Measurements from ENCODE around the gene AMOTL1. TPM values are rescaled to one million over a fixed set of nuclear protein-coding genes. Genes with fewer than 3 reads are reported as not detected.
A peak's percentile ranks its signal among the peaks of the same experiment; 100 is the strongest.

Gene AMOTL1
- total and polyA plus RNA-seq, 12 donors: 3.1 to 115 (median 68.3) TPM

DNA sequence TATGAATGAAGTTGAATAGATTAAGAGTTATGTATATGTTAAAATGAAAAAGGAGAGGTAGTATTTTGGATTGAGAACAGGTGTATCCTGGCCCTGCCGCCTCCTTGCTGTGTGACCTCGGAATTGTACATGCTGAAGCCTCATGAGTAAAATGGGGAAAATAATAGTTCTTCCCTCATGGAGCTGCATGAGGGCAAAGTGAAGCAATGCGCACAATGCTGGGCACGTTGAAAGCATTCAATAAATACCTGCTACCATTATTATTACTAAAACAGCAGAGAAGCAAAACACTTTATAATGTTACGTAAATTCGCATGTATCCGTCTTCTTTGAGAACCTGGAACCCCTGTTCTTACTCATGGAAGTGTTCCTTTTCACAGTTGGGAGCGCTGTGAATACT is 5.7 kb downstream of the AMOTL1 start:
- Histone ChIP-seq H3K4me3 (no peak overlapping the region), H3K4me1 (peaks cover 8 to 78% (median 33%) of the 10 kb centered on the region in 9 donors), H3K27me3 (peaks cover 0 to 9% (median 0%) of the 10 kb centered on the region in 7 donors), H3K27ac (peak overlapping the region in 1 of 10 donors; percentile 12), H3K9me3 (no peaks in the 10 kb centered on the region), H3K36me3 (no peaks in the 10 kb centered on the region)
- WGBS, 2 donors: 89 to 98% methylated on average over 8 of the region's 8 CpGs
- ATAC-seq: no peak
- no peak for DNase-seq
- intact Hi-C loops (cut with DNase I): loop anchor here in 1 of 10 donors (1.0 kb wide), 1 partner anchor 141 kb away; no protein-coding TSS in a partner anchor
- TF ChIP-seq, protein P1, sequence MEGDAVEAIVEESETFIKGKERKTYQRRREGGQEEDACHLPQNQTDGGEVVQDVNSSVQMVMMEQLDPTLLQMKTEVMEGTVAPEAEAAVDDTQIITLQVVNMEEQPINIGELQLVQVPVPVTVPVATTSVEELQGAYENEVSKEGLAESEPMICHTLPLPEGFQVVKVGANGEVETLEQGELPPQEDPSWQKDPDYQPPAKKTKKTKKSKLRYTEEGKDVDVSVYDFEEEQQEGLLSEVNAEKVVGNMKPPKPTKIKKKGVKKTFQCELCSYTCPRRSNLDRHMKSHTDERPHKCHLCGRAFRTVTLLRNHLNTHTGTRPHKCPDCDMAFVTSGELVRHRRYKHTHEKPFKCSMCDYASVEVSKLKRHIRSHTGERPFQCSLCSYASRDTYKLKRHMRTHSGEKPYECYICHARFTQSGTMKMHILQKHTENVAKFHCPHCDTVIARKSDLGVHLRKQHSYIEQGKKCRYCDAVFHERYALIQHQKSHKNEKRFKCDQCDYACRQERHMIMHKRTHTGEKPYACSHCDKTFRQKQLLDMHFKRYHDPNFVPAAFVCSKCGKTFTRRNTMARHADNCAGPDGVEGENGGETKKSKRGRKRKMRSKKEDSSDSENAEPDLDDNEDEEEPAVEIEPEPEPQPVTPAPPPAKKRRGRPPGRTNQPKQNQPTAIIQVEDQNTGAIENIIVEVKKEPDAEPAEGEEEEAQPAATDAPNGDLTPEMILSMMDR (IDR thresholded peaks at IDR 0.05): no peak

DNA sequence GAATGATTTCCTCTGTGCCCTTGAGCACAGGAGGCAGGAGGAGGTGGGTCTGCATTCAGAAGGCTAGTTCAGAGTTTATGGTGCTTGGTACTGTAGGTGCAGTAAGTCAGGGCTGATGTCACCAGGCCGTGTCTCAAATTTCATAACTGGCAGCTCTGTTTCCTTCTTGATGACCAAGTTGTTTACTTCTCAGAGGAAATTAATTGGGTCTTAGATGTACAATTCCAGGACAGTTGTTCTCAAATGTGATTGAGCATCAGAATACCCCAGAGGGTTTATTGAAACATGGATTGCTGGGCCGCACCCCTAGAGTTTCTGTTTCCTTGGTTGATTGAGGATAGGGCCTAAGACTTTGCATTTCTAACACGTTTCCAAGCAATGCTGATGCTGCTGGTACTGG is 6.2 kb downstream of the AMOTL1 start:
- ATAC-seq (peak in 1 of 8 donors; percentile 26), DNase-seq (no peak)
- intact Hi-C loops (cut with DNase I): loop anchor here in 1 of 10 donors (1.0 kb wide), 1 partner anchor 141 kb away; no protein-coding TSS in a partner anchor
- Histone ChIP-seq H3K36me3 (no peaks in the 10 kb centered on the region), H3K4me3 (no peak overlapping the region), H3K4me1 (peaks cover 8 to 76% (median 30%) of the 10 kb centered on the region in 9 donors), H3K27me3 (peaks cover 0 to 4% (median 0%) of the 10 kb centered on the region in 7 donors), H3K27ac (peak overlapping the region in 2 of 10 donors; percentile 3 to 12), H3K9me3 (no peaks in the 10 kb centered on the region)
- TF ChIP-seq, protein P1 (IDR thresholded peaks at IDR 0.05): no peak
- WGBS, 2 donors: 70 to 78% methylated on average over 3 of the region's 3 CpGs

DNA sequence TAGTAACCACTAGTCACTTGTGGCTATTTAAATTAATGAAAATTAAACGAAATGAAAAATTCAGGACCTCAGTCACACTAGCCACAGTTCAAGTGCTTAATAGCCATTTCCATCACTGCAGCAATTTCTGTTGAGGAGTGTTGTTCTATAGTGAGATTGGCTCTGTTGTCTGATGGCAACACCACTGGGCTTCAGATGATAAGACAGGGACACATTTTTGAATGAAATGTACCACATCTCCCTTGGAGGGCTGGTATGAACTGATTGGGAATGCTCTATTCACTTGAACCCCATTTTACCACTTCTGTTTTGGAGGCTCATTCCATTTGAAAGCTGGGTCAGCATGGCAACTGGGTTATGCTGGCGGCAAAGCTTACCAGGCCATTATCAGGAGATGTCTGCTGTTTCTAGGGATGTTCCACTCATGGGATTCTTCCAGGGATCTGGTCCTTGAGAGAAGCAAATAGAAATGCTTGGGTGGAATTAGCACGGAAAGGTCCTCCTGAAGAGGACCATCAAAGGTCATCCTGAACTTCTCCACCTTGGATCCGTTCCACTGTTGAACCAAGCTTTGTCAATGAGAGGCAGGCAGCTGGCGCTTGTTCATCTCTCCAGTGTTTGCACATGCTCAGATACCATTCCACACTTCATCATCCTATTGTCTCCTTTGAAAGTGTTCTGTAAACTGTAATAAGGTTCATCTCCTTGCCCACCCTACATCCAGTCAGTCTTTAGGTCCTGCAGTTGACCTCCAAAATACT is 7.6 kb downstream of the AMOTL1 start:
- no peak for DNase-seq
- WGBS, 2 donors: 88 to 89% methylated on average over 5 of the region's 5 CpGs
- no peak for ATAC-seq
- H3K27ac ChIP-seq: peak overlapping the region in 1 of 10 donors; percentile 45
- TF ChIP-seq, protein P1 (IDR thresholded peaks at IDR 0.05): no peak
- H3K4me1 ChIP-seq: peaks cover 0 to 74% (median 27%) of the 10 kb centered on the region in 9 donors
- intact Hi-C loops (cut with DNase I): no loop called here
- no peak overlapping the region for H3K4me3 ChIP-seq
- no peaks in the 10 kb centered on the region for H3K36me3 ChIP-seq
- H3K9me3 ChIP-seq: no peaks in the 10 kb centered on the region
- H3K27me3 ChIP-seq: no peaks in the 10 kb centered on the region

DNA sequence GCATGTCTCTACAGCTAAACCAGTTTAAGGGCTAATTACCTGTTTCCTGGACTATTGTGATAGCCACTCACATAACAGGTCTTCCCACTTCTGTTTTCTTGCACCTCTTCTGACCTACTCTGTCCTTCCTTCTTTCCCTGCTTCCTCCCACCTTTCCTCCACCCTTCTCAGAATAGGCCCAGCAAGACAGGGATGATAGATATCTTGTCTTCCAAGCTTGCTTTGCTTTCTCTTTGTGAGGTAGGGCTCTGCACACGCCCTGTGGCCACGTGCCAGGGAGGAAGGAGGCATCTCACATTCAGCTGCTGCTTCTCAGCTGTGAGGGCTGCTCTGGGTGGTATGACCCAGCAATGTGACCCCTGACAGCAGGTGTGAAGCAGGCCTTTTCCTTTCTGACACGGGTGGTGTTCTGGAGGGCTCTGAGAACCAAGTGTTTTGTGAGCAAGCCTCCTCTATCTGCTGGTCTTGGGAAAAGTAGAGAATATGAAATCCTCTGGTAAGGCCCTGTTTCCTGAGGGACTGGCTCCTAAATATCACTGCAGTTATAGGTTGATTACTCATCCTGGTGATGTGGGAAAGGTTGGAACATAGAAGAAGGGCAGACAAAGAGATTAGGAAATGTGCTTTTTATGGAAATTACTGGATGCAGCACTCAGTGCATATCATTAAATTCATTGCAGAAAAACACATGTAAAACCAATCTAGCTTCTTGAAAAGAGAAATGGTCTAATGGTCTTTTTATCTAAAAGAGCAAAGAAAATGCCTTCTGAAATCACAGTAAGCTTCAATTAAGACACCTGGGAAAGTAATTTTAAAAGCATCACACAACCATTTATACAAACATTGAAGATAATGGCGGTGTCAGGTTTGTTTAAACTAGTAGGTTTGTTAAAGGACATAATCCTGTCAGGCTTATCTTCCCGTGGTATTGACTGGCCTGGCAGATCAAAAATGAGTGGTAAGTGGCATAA is 8.5 kb downstream of the AMOTL1 start:
- ATAC-seq (peak in 4 of 8 donors; percentile 27 to 65 (median 40)), DNase-seq (peak in 1 of 2 donors; percentile 21)
- Histone ChIP-seq H3K27ac (peak overlapping the region in 1 of 10 donors; percentile 45), H3K4me3 (no peak overlapping the region), H3K27me3 (no peaks in the 10 kb centered on the region), H3K9me3 (no peaks in the 10 kb centered on the region), H3K4me1 (peaks cover 0 to 74% (median 31%) of the 10 kb centered on the region in 9 donors), H3K36me3 (no peaks in the 10 kb centered on the region)
- TF ChIP-seq, protein P1 (IDR thresholded peaks at IDR 0.05): no peak
- intact Hi-C loops (cut with DNase I): no loop called here
- 43 to 48% methylated on average over 5 of the region's 5 CpGs for whole genome bisulfite sequencing, 2 donors
